ENCODE results near the gene ANTXR2. TPM values are rescaled to one million over a fixed set of nuclear protein-coding genes. Genes with fewer than 3 reads are reported as not detected.

The ANTXR2 gene
- polyA plus RNA-seq, 1 of the 3 experiments (the other 2 are of a cell fraction), result 48.8 TPM

- H3K27me3 ChIP-seq (ENCODE audit: insufficient read depth), result no peaks in the 10 kb centered on the region
- POLR2A ChIA-PET, result no interaction called here
- TF ChIP-seq RAD21 (IDR thresholded peaks at IDR 0.05; ENCODE audit: low read length), result no peak
- no peak for TF ChIP-seq NRF1 (IDR thresholded peaks at IDR 0.05; ENCODE audit: low read depth, low read length)
- TF ChIP-seq USF2 (IDR thresholded peaks at IDR 0.05; ENCODE audit: borderline replicate concordance, low read depth, low read length), result no peak
- TF ChIP-seq TEAD4 (IDR thresholded peaks at IDR 0.05; ENCODE audit: borderline replicate concordance, insufficient read depth), result peak; percentile 95
- TF ChIP-seq ZBTB33 (IDR thresholded peaks at IDR 0.05; ENCODE audit: borderline replicate concordance, low read depth), result no peak
- no peak for TF ChIP-seq RCOR1 (IDR thresholded peaks at IDR 0.05; ENCODE audit: low read length)
- TF ChIP-seq GABPA (IDR thresholded peaks at IDR 0.05; ENCODE audit: low read depth), result no peak
- TF ChIP-seq MEF2A (IDR thresholded peaks at IDR 0.05; ENCODE audit: borderline replicate concordance, low read depth), result peak; percentile 98
- peak; percentile 97 for TF ChIP-seq PBX3 (IDR thresholded peaks at IDR 0.05)
- no peak for TF ChIP-seq CTCF (IDR thresholded peaks at IDR 0.05)
- peak; percentile 37; the same call in 1 of the 2 replicates for TF ChIP-seq TAF1 (IDR thresholded peaks at IDR 0.05; ENCODE audit: borderline replicate concordance, low read depth, low read length)
- TF ChIP-seq TCF12 (IDR thresholded peaks at IDR 0.05), result peak; percentile 100
- 0 out of 2 replicates have a peak, but pooled peaks have one; percentile 62 for TF ChIP-seq RXRA (IDR thresholded peaks at IDR 0.05; ENCODE audit: borderline replicate concordance, low read depth)
- TF ChIP-seq REST (IDR thresholded peaks at IDR 0.05; ENCODE audit: low read depth, low read length), result no peak
- peak; percentile 54; the same call in 1 of the 2 replicates for TF ChIP-seq SIN3A (IDR thresholded peaks at IDR 0.05; ENCODE audit: borderline replicate concordance, low read depth, low read length)
- TF ChIP-seq YY1 (IDR thresholded peaks at IDR 0.05; ENCODE audit: low read depth), result peak; percentile 43; the same call in 1 of the 2 replicates
- peak; percentile 80 for TF ChIP-seq MAX (IDR thresholded peaks at IDR 0.05; ENCODE audit: low read depth)
- TF ChIP-seq USF1 (IDR thresholded peaks at IDR 0.05; ENCODE audit: borderline replicate concordance, low read depth), result no peak
- peak; percentile 27 for TF ChIP-seq CHD2 (IDR thresholded peaks at IDR 0.05; ENCODE audit: low read length, partially characterized antibody)
- peak; percentile 88 for TF ChIP-seq NFIC (IDR thresholded peaks at IDR 0.05; ENCODE audit: borderline replicate concordance)
- peak; percentile 61; the same call in 1 of the 2 replicates for TF ChIP-seq ELF1 (IDR thresholded peaks at IDR 0.05)
Observed at GRCh38 chr4:80036949-80037685, 35.9 kb downstream of the ANTXR2 start.

More at GRCh38 chr4:80036949-80037685, 35.9 kb downstream of the ANTXR2 start:
- peak overlapping the region; percentile 88 to 91 for H3K27ac ChIP-seq (ENCODE audit: low read depth in 2 of 2, low read length in 1 of 2)
- H3K4me3 ChIP-seq (ENCODE audit: low read depth in 2 of 2, low read length in 1 of 2), result no peak overlapping the region; a peak in 1 of 4 replicates
- DNase-seq, result no peak
- H3K79me2 ChIP-seq (ENCODE audit: insufficient read depth), result peaks cover 76% of the 10 kb centered on the region
- H3K9ac ChIP-seq, result peak overlapping the region; percentile 33; the same call in 1 of the 2 replicates
- CTCF ChIA-PET, result no interaction called here
- no peak overlapping the region for H2AFZ ChIP-seq (ENCODE audit: low read depth)
- H4K20me1 ChIP-seq (ENCODE audit: insufficient read depth), result no peaks in the 10 kb centered on the region
- 42% methylated on average over 2 of the region's 2 CpGs for WGBS (ENCODE audit: low lambda C conversion rate)
- H3K9me3 ChIP-seq, result no peaks in the 10 kb centered on the region
- H3K4me1 ChIP-seq (ENCODE audit: control insufficient read depth in 1 of 2, insufficient read depth in 2 of 2, low read depth in 1 of 2, low read length in 1 of 2), result peaks cover 11 to 12% of the 10 kb centered on the region in 2 experiments; a peak in 3 of 4 replicates
- H3K4me2 ChIP-seq, result peak overlapping the region; percentile 61
- peaks cover 42 to 73% of the 10 kb centered on the region in 2 experiments for H3K36me3 ChIP-seq (replicated peaks in 1 of 2; ENCODE audit: control insufficient read depth in 1 of 2, insufficient read depth in 2 of 2, low read length in 1 of 2)
- H3F3A ChIP-seq (replicated peaks; ENCODE audit: insufficient read depth), result peaks cover 40% of the 10 kb centered on the region
- H3K9me2 ChIP-seq, result no peaks in the 10 kb centered on the region
